ENCODE results near the gene CRYGA. TPM values are rescaled to one million over a fixed set of nuclear protein-coding genes. Genes with fewer than 3 reads are reported as not detected.

Gene CRYGA, protein sequence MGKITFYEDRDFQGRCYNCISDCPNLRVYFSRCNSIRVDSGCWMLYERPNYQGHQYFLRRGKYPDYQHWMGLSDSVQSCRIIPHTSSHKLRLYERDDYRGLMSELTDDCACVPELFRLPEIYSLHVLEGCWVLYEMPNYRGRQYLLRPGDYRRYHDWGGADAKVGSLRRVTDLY
- polyA plus RNA-seq, result not detected

DNA sequence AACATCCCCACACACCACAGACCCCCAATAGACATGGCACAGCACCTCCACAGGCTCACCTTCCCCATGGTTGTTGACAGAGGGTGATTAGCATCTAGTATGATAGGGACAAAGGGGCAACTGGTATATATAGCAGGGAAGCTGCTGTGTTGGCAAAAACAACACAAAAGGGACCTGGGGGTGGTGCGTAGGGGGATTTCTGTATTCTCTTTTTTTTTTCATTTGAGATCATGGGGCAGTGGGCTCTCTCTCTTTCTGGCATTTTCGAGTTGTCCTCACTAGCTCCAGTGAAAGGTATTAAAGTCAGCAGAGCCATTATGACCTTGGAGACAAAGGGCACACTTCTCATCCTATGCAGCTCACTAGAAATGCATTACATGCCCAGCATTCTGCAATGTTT lies at the start of gene CRYGA:
Gene CRYGA, minus strand, starts transcription at position 101 of the 400 bp plus-strand sequence. Its CDS starts 33 bp downstream, at position 68.
- Mint-ChIP-seq H3K27ac (no peak within 1 kb of the TSS), H3K27me3 (peaks cover 10% of the 10 kb centered on the region), H3K9me3 (peaks cover 0 to 1% (median 0%) of the 10 kb centered on the region in 3 donors), H3K36me3 (no peaks in the 10 kb centered on the region), H3K4me3 (no peak within 1 kb of the TSS), H3K4me1 (no peaks in the 10 kb centered on the region)

- Mint-ChIP-seq H3K4me1 (peaks cover 0 to 1% (median 0%) of the 10 kb centered on the region in 3 donors), H3K36me3 (no peaks in the 10 kb centered on the region), H3K27ac (no peak overlapping the region), H3K4me3 (no peak overlapping the region), H3K27me3 (peaks cover 4% of the 10 kb centered on the region), H3K9me3 (no peaks in the 10 kb centered on the region)
These were observed 47.5 kb upstream of the CRYGA start for GRCh38 chr2:208210688-208211451.

GRCh38 chr2:208208335-208209085 lies 45.1 kb upstream of the CRYGA start:
- Mint-ChIP-seq H3K27me3 (peaks cover 4% of the 10 kb centered on the region), H3K9me3 (no peaks in the 10 kb centered on the region), H3K27ac (no peak overlapping the region)

DNA sequence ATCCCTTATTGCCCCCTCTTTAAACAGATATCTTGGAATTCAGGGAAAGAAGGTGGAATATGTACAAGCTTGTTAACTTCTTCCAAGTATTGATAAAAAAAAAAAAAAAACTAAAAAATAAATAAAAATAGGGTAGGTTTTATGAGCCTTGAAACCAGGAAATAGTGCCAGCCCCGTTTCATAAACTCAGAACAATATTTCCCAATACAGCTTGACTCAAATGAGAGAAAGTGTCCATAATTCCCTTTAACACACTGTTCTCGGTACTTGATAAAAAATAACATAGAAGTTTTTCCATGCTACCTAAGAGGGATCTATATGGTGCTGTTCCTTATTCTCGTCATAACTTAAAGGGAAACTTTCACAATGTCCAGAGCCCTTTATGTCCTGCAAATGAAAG lies 44.4 kb upstream of the CRYGA start:
- no peaks in the 10 kb centered on the region for H3K36me3 Mint-ChIP-seq
- no peaks in the 10 kb centered on the region for H3K4me1 Mint-ChIP-seq
- H3K9me3 Mint-ChIP-seq, result no peaks in the 10 kb centered on the region
- no peak overlapping the region for H3K4me3 Mint-ChIP-seq
- peaks cover 4% of the 10 kb centered on the region for H3K27me3 Mint-ChIP-seq
- H3K27ac Mint-ChIP-seq, result no peak overlapping the region

More at GRCh38 chr2:208208335-208209085, 45.1 kb upstream of the CRYGA start:
- Mint-ChIP-seq H3K36me3 (no peaks in the 10 kb centered on the region), H3K4me1 (no peaks in the 10 kb centered on the region), H3K4me3 (no peak overlapping the region)

- Mint-ChIP-seq H3K4me3 (no peak overlapping the region), H3K36me3 (no peaks in the 10 kb centered on the region), H3K4me1 (no peaks in the 10 kb centered on the region), H3K9me3 (no peaks in the 10 kb centered on the region), H3K27me3 (peaks cover 1% of the 10 kb centered on the region), H3K27ac (no peak overlapping the region)
These were observed 40.8 kb upstream of the CRYGA start for GRCh38 chr2:208204166-208204565.

DNA sequence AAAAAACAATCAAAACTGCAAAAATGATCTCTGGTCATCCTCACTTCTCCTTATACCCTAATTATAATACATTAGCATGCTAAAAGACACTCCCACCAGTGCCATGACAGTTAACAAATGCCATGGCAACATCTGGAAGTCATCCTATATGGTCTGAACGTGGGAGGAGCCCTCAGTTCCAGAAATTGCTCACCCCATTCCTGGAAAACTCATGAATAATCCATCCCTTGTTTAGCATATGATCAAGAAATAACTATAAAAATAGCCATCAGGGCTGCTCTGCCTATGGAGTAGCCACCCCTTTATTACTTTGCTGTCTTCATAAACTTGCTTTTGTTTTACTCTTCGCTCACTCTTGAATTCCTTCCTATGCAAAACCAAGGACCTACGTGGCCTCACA lies 32.1 kb upstream of the CRYGA start:
- no peak overlapping the region for H3K4me3 Mint-ChIP-seq
- H3K27ac Mint-ChIP-seq, result no peak overlapping the region

GRCh38 chr2:208192611-208193236 lies 29.3 kb upstream of the CRYGA start:
- no peak overlapping the region for H3K4me3 Mint-ChIP-seq
- no peaks in the 10 kb centered on the region for H3K4me1 Mint-ChIP-seq
- peak overlapping the region in 1 of 3 donors; percentile 31 for H3K27ac Mint-ChIP-seq
- no peaks in the 10 kb centered on the region for H3K36me3 Mint-ChIP-seq
- H3K9me3 Mint-ChIP-seq, result no peaks in the 10 kb centered on the region
- H3K27me3 Mint-ChIP-seq, result peaks cover 9% of the 10 kb centered on the region

More for the DNA sequence above, 32.1 kb upstream of the CRYGA start:
- Mint-ChIP-seq H3K4me1 (no peaks in the 10 kb centered on the region), H3K36me3 (no peaks in the 10 kb centered on the region), H3K27me3 (peaks cover 7% of the 10 kb centered on the region), H3K9me3 (no peaks in the 10 kb centered on the region)

GRCh38 chr2:208189810-208190503 lies 26.6 kb upstream of the CRYGA start, which contains the start of gene C2orf80:
Gene C2orf80 (minus strand): TSS chr2:208190030. CDS start chr2:208186986, 3,044 bp downstream.
- peaks cover 9% of the 10 kb centered on the region for H3K27me3 Mint-ChIP-seq
- H3K27ac Mint-ChIP-seq, result no peak within 1 kb of the TSS
- no peak within 1 kb of the TSS for H3K4me3 Mint-ChIP-seq
- H3K36me3 Mint-ChIP-seq, result no peaks in the 10 kb centered on the region
- no peaks in the 10 kb centered on the region for H3K4me1 Mint-ChIP-seq
- H3K9me3 Mint-ChIP-seq, result no peaks in the 10 kb centered on the region

DNA sequence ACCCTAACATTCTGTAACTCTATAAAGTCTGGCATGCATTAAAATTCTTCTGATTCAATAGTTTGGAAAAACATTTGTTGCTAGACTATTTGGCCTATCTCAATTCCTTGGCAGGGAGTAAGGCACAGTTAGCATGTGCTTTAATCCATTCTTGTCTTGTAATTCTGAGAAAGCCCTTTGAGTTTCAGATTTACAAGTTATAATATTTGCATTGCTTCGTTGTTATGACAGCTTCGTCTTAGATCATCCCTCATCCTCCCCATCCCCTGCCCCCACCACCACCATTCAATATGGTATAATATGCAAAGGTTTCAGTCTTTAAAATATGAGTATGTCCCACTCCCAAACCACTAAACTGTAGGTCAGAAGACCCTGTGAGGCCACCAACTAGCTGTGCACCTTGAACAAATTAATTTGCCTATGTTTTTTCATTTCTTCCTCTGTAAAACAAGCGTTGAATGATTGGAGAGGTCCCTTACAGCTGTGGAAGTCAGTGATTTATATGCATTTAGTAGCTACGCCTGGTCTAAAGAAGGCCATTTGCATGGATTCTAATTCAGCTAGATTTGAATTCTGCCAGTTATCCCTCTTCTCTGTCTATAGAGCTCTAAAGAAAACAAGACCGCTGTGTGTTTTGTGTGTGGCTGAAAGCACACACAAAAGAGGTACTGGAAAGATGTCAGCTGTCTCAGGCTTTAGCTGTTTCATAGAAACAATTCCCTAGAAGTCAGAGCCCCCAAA lies 25.9 kb upstream of the CRYGA start:
- Mint-ChIP-seq H3K27me3 (peaks cover 13% of the 10 kb centered on the region), H3K4me1 (peaks cover 2 to 6% (median 2%) of the 10 kb centered on the region in 3 donors), H3K27ac (no peak overlapping the region), H3K4me3 (no peak overlapping the region), H3K36me3 (no peaks in the 10 kb centered on the region), H3K9me3 (no peaks in the 10 kb centered on the region)

- H3K27ac Mint-ChIP-seq, result no peak overlapping the region
- peaks cover 5 to 15% (median 9%) of the 10 kb centered on the region in 3 donors for H3K4me1 Mint-ChIP-seq
- H3K36me3 Mint-ChIP-seq, result no peaks in the 10 kb centered on the region
- H3K9me3 Mint-ChIP-seq, result no peaks in the 10 kb centered on the region
- peaks cover 13% of the 10 kb centered on the region for H3K27me3 Mint-ChIP-seq
- H3K4me3 Mint-ChIP-seq, result no peak overlapping the region
These were observed 23.5 kb upstream of the CRYGA start for GRCh38 chr2:208186893-208187292.

GRCh38 chr2:208186465-208186864 lies 23.1 kb upstream of the CRYGA start:
- Mint-ChIP-seq H3K27me3 (peaks cover 13% of the 10 kb centered on the region), H3K9me3 (no peaks in the 10 kb centered on the region), H3K4me1 (peaks cover 5 to 15% (median 9%) of the 10 kb centered on the region in 3 donors), H3K36me3 (no peaks in the 10 kb centered on the region), H3K27ac (no peak overlapping the region), H3K4me3 (peak overlapping the region in 1 of 4 donors; percentile 18)

- H3K9me3 Mint-ChIP-seq, result no peaks in the 10 kb centered on the region
- H3K4me1 Mint-ChIP-seq, result peaks cover 5 to 15% (median 9%) of the 10 kb centered on the region in 3 donors
- peak overlapping the region in 2 of 4 donors; percentile 23 to 52 for H3K4me3 Mint-ChIP-seq
- no peak overlapping the region for H3K27ac Mint-ChIP-seq
- peaks cover 8% of the 10 kb centered on the region for H3K27me3 Mint-ChIP-seq
- no peaks in the 10 kb centered on the region for H3K36me3 Mint-ChIP-seq
These were observed 20.8 kb upstream of the CRYGA start for GRCh38 chr2:208183972-208184705.

DNA sequence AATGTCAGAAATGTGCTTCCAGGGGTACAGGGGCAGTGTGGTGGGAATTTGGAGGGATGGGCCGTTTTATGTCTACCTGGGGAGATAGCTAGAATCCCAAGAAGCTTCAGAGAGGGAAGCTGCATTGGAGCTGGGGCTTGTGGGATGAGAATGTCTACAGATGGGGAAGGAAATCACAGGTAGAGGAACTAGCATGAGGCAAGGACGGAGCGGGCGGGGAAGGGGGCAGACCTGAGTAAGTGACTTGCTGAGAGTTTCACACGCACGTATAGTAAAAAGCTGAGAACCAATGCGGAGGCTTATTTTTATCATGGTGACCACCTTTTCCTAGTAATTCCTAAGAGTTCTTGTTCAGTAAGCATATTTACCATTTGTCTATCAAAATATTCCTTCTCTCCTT lies 20.1 kb upstream of the CRYGA start:
- peaks cover 5 to 15% (median 9%) of the 10 kb centered on the region in 3 donors for H3K4me1 Mint-ChIP-seq
- no peaks in the 10 kb centered on the region for H3K36me3 Mint-ChIP-seq
- H3K4me3 Mint-ChIP-seq, result peak overlapping the region in 2 of 4 donors; percentile 23 to 52
- no peak overlapping the region for H3K27ac Mint-ChIP-seq
- no peaks in the 10 kb centered on the region for H3K9me3 Mint-ChIP-seq
- H3K27me3 Mint-ChIP-seq, result peaks cover 8% of the 10 kb centered on the region
